Vagina (tissue), 2 donors: Measurements from ENCODE around the gene DCHS1. TPM values are rescaled to one million over a fixed set of nuclear protein-coding genes. Genes with fewer than 3 reads are reported as not detected.

Source experiments
- DNase-seq, 2 donors: peaks; one replicate each; pipeline ENCODE4 v3.0.0-alpha.2; 2017; ENCODE audit errors: extremely low spot score in 2 of 2
- H3K27ac ChIP-seq: fragments of 200-600 bp; sonication (generic); one replicate; pipeline ENCODE4 v1.5.1; 2019
- H3K27me3 ChIP-seq: fragments of 200-600 bp; sonication (generic); one replicate; pipeline ENCODE4 v1.5.1; 2019
- H3K36me3 ChIP-seq, 2 donors: fragments of 200-600 bp; sonication (generic); one replicate each; pipeline ENCODE4 v1.5.1; 2017 to 2019
- H3K4me1 ChIP-seq: fragments of 200-600 bp; sonication (generic); one replicate; pipeline ENCODE4 v1.5.1; 2019
- H3K4me3 ChIP-seq, 2 donors: fragments of 200-600 bp; sonication (generic); 1 replicate in 1 of 2; 2 replicates in 1 of 2; pipeline ENCODE4 v1.5.1; 2016 to 2019
- H3K9me3 ChIP-seq: fragments of 200-600 bp; sonication (generic); one replicate; pipeline ENCODE4 v1.5.1; 2019
- POLR2A ChIP-seq, 2 donors: fragments of 450-650 bp; IDR thresholded peaks; one replicate each; pipeline ENCODE4 v1.6.1; 2017; ENCODE audit warnings: antibody characterized with exemption in 2 of 2, mild to moderate bottlenecking in 2 of 2, moderate library complexity in 2 of 2
- POLR2AphosphoS5 ChIP-seq, 2 donors: sonication (generic); formaldehyde crosslinking; IDR thresholded peaks; one replicate each; pipeline ENCODE4 v1.9.0; 2017; ENCODE audit warnings: antibody characterized with exemption in 2 of 2, mild to moderate bottlenecking in 2 of 2, low read depth in 1 of 2; ENCODE audit not compliant: insufficient read depth in 1 of 2
- intact Hi-C: fragments of 100-400 bp; cut with DNase I; formaldehyde crosslinking; loops from one replicate; pipeline ENCODE4 v1.15.1; 2023
- total RNA-seq: library from RNA; depleted of rRNA; stranded (reverse); fragments of >200 nt; gene quantifications from one replicate; pipeline ENCODE4 v1.2.3, GENCODE V29; 2016
- TF ChIP-seq, protein P1 (sequence below), 3 experiments: fragments of 450-650 bp in 2 of 3; fragments of 200-600 bp in 1 of 3; sonication (generic) in 1 of 3; IDR thresholded peaks; one replicate each; pipeline ENCODE4 v1.5.1; 2017 to 2019; ENCODE audit warnings: antibody characterized with exemption in 3 of 3, mild to moderate bottlenecking in 2 of 3, moderate library complexity in 2 of 3

The DCHS1 gene
- total RNA-seq, 1 donor from 2014 or later, result 28.7 TPM

DNA sequence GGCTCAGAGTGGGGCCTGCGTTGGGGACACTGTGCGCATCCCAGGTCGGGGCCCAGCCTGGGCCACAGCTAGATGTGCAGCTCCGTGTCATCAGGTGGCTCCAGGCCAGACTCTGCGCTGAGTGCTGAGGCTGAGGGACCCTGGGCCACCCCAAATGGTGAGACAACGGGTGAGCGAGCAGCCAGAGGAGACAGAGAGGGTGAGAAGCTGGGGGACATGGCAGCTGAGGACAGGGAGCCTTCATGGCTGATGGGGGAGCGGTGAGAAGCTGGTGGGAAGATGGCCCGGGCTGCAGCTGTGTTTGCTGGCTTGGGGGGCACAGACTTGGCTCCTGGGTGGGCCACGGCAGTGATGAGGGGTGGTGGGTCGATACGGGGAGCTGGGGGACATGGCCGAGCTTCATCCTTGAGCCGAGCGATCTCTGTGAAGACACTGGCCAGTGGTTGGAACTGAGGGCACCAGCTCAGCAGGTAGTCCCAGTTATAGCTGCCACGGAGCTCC lies 33.8 kb downstream of the DCHS1 start:
- no peak for TF ChIP-seq POLR2AphosphoS5 (IDR thresholded peaks at IDR 0.05; ENCODE audit: insufficient read depth in 1 of 2, low read depth in 1 of 2)
- TF ChIP-seq, protein P1, sequence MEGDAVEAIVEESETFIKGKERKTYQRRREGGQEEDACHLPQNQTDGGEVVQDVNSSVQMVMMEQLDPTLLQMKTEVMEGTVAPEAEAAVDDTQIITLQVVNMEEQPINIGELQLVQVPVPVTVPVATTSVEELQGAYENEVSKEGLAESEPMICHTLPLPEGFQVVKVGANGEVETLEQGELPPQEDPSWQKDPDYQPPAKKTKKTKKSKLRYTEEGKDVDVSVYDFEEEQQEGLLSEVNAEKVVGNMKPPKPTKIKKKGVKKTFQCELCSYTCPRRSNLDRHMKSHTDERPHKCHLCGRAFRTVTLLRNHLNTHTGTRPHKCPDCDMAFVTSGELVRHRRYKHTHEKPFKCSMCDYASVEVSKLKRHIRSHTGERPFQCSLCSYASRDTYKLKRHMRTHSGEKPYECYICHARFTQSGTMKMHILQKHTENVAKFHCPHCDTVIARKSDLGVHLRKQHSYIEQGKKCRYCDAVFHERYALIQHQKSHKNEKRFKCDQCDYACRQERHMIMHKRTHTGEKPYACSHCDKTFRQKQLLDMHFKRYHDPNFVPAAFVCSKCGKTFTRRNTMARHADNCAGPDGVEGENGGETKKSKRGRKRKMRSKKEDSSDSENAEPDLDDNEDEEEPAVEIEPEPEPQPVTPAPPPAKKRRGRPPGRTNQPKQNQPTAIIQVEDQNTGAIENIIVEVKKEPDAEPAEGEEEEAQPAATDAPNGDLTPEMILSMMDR (IDR thresholded peaks at IDR 0.05), result no peak
- no peak for TF ChIP-seq POLR2A (IDR thresholded peaks at IDR 0.05)
- Histone ChIP-seq H3K27ac (no peak overlapping the region), H3K4me3 (no peak overlapping the region), H3K4me1 (peaks cover 17% of the 10 kb centered on the region), H3K36me3 (peaks cover 0 to 16% of the 10 kb centered on the region in 2 donors), H3K9me3 (no peaks in the 10 kb centered on the region), H3K27me3 (no peaks in the 10 kb centered on the region)
- DNase-seq, result no peak
- intact Hi-C loops, result no loop called here

DNA sequence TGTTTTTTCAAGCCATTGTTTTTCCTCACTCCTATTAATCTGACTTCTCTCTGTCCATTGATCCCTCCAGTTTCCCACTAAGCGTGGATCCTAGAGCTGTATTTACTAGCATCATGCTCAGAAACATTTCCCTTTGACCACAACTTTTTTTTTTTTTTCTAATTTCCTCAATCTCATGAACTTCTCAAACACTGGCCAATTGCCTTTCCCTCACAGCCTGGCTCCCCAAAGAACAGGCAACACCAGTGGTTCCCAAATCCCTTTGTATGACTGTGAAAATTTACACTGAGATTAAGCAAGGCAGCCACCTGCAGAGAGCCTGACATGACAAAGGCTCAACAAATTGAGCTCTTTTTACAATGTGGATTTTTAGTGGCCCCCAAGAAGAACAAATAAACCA lies 35.0 kb downstream of the DCHS1 start:
- no peaks in the 10 kb centered on the region for H3K9me3 ChIP-seq
- no peak for TF ChIP-seq POLR2A (IDR thresholded peaks at IDR 0.05)
- TF ChIP-seq POLR2AphosphoS5 (IDR thresholded peaks at IDR 0.05; ENCODE audit: insufficient read depth in 1 of 2, low read depth in 1 of 2), result no peak
- TF ChIP-seq, protein P1 (IDR thresholded peaks at IDR 0.05), result no peak
- H3K36me3 ChIP-seq, result peaks cover 0 to 9% of the 10 kb centered on the region in 2 donors
- intact Hi-C loops, result no loop called here
- H3K4me3 ChIP-seq, result no peak overlapping the region
- H3K27ac ChIP-seq, result no peak overlapping the region
- no peak for DNase-seq
- no peaks in the 10 kb centered on the region for H3K27me3 ChIP-seq
- peaks cover 17% of the 10 kb centered on the region for H3K4me1 ChIP-seq

DNA sequence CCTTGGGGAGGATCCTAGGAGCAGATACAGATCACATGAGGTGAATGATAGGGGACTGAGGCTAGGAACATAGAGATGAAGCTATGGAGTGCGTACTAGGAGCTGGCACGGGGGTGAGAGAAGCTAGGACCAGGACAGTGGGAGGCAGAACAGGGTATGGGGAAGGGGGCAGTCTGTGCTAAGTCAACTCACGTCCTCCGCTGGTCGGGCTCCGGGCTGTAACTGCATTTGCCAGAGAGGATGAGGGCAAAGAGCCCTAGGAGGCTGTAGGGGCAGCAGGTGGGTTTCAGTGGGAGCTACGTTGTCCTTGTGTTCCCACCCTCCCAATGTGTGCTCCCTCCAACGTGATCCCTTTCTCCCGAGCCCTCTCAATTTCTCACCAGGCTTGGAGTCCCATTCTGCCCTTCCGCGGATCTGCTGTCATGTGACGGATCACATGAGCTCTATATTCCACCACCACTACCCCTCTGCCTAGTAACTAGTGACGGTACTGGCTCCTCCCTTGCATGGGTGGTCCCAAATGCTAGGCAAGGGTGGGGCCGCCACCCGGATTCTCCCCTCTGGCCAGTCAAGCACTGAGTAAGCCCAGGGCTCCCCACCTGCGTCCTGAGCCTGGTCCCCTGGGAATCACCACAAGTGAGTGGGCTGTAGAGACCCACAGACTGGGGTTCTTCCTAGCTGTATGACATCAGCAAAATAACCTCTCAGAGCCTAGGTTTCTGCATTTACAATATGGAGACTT lies 36.4 kb downstream of the DCHS1 start, which contains the start of gene TPP1:
TSS of gene TPP1 (minus strand) at position 419 of the 742 bp plus-strand sequence. CDS start at position 397, 22 bp downstream.
- TF ChIP-seq POLR2A (IDR thresholded peaks at IDR 0.05), result peak; percentile 44 to 79
- TF ChIP-seq, protein P1 (IDR thresholded peaks at IDR 0.05), result peak in 1 of 3 experiments; percentile 12
- peak; percentile 88 to 98 for TF ChIP-seq POLR2AphosphoS5 (IDR thresholded peaks at IDR 0.05; ENCODE audit: insufficient read depth in 1 of 2, low read depth in 1 of 2)
- intact Hi-C loops, result no loop called here

DNA sequence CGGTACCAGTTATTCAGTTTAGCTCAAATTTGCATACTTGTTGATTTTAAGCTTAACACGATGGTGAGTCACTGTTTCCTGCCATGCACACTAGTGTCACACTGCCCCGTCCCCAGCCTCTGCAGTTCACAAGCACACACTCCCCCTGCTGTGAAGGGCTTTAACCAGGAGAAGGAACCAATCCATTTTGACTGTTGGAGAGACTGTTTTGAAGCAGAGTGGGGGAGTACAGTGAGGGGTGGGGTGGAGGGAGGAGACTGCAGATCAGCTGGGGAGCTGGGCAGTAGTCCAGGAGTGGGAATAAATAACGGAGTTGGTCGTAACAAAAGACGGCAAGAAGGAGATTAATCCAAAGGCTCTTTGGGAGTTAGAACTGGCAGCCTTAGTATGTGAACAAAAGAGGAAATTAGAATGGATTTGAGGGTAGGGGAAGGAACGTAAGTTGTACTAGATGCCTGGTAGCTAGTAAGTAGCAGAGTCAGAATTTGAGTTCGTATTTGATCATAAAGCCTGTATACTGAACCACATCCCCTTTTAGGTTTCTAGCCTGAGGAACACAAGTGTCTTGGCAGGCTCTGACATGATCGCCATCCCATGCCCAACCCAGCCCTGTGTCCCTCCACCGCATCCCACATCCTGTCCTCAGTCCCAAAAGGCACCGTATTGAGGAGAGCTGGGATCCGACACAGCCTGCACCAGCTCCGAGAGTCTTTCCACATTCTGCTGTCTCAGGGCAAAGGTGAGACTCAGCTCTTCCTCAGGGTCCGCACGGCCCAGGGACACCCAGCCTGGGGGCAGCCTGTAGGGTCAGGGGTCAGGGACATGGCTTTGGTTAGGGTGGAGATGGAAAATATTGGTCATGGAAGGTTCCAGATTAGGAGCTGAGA lies 37.2 kb downstream of the DCHS1 start:
- no peaks in the 10 kb centered on the region for H3K9me3 ChIP-seq
- intact Hi-C loops, result no loop called here
- peak overlapping the region; percentile 74 to 90 for H3K4me3 ChIP-seq
- H3K36me3 ChIP-seq, result peaks cover 0 to 6% of the 10 kb centered on the region in 2 donors
- peaks cover 18% of the 10 kb centered on the region for H3K4me1 ChIP-seq
- H3K27me3 ChIP-seq, result no peaks in the 10 kb centered on the region
- no peak for DNase-seq
- peak overlapping the region; percentile 99 for H3K27ac ChIP-seq
- TF ChIP-seq, protein P1 (IDR thresholded peaks at IDR 0.05), result no peak
- TF ChIP-seq POLR2A (IDR thresholded peaks at IDR 0.05) (peak in 1 of 2 donors; percentile 20), POLR2AphosphoS5 (IDR thresholded peaks at IDR 0.05; ENCODE audit: insufficient read depth in 1 of 2, low read depth in 1 of 2) (peak in 1 of 2 donors; percentile 52)

More for the DNA sequence above, 36.4 kb downstream of the DCHS1 start, which contains the start of gene TPP1:
- Histone ChIP-seq H3K27ac (peak within 1 kb of the TSS; percentile 99), H3K9me3 (no peaks in the 10 kb centered on the region), H3K36me3 (peaks cover 0 to 6% of the 10 kb centered on the region in 2 donors), H3K27me3 (no peaks in the 10 kb centered on the region), H3K4me3 (peak within 1 kb of the TSS; percentile 74 to 90), H3K4me1 (peaks cover 17% of the 10 kb centered on the region)
- DNase-seq, result peak in 1 of 2 donors; percentile 98
